K562 (cell line): Measurements from ENCODE around the gene FPGS. TPM values are rescaled to one million over a fixed set of nuclear protein-coding genes. Genes with fewer than 3 reads are reported as not detected.

Experiments used
- ATF1 ChIP-seq, 2 experiments: fragments of 450-650 bp in 1 of 2; IDR thresholded peaks; 2 replicates each; pipeline ENCODE4 v1.6.1; 2016; ENCODE audit warnings: missing compliant biosample characterization in 1 of 2, missing genetic modification characterization in 1 of 2
- BCOR ChIP-seq: fragments of 450-650 bp; IDR thresholded peaks from 2 replicates; pipeline ENCODE4 v1.6.1; 2016
- CAMTA2 ChIP-seq: fragments of 250-450 bp; sonication (Bioruptor Pico); conservative IDR thresholded peaks from 2 replicates; pipeline ENCODE4 v1.5.1; 2022
- CCNT2 ChIP-seq: IDR thresholded peaks from 2 replicates; pipeline ENCODE4 v1.6.1; 2011; ENCODE audit warnings: borderline replicate concordance, low read depth, mild to moderate bottlenecking, moderate library complexity, mixed read lengths, low read length; ENCODE audit not compliant: insufficient read length; ENCODE audit errors: extremely low read depth
- CREM ChIP-seq: IDR thresholded peaks from 2 replicates; pipeline ENCODE4 v1.6.1; 2014; ENCODE audit warnings: antibody characterized with exemption, low read depth
- E2F3 ChIP-seq: fragments of 250-450 bp; sonication (Bioruptor Pico); IDR thresholded peaks from 2 replicates; pipeline ENCODE4 v1.4.0; 2020; ENCODE audit warnings: mild to moderate bottlenecking
- HMG20A ChIP-seq: fragments of 450-650 bp; formaldehyde crosslinking; conservative IDR thresholded peaks from 2 replicates; pipeline ENCODE4 v1.4.0; 2020; ENCODE audit warnings: mild to moderate bottlenecking, mixed read lengths
- HNRNPK ChIP-seq: fragments of 200-400 bp; formaldehyde crosslinking; IDR thresholded peaks from one replicate; pipeline ENCODE4 v1.6.1; 2018; ENCODE audit warnings: mild to moderate bottlenecking, low read depth, low read length; ENCODE audit not compliant: poor library complexity, severe bottlenecking
- ILK ChIP-seq: fragments of 450-650 bp; IDR thresholded peaks from 2 replicates; pipeline ENCODE4 v1.6.1; 2016; ENCODE audit warnings: missing genetic modification characterization, low read depth, mild to moderate bottlenecking, missing compliant biosample characterization, moderate library complexity, borderline replicate concordance
- MCM7 ChIP-seq, 2 experiments: fragments of 450-650 bp; IDR thresholded peaks; 2 replicates each; pipeline ENCODE4 v1.6.1; 2016 to 2018
- MEF2D ChIP-seq: conservative IDR thresholded peaks from 2 replicates; pipeline ENCODE4 v1.6.1; 2016; ENCODE audit warnings: low read depth, missing genetic modification characterization, missing compliant biosample characterization
- PML ChIP-seq: IDR thresholded peaks from 2 replicates; pipeline ENCODE4 v1.6.1; 2012; ENCODE audit warnings: low read length, inconsistent platforms
- POLR2A ChIP-seq: fragments of 450-650 bp; conservative IDR thresholded peaks from 2 replicates; pipeline ENCODE4 v1.6.1; 2016
- PPARD ChIP-seq: fragments of 250-450 bp; sonication (Bioruptor Pico); IDR thresholded peaks from 2 replicates; pipeline ENCODE4 v1.8.0; 2022; ENCODE audit warnings: inconsistent platforms, mild to moderate bottlenecking, moderate library complexity
- RB1 ChIP-seq: fragments of 450-650 bp; IDR thresholded peaks from 2 replicates; pipeline ENCODE4 v1.6.1; 2017; ENCODE audit warnings: low read depth, mild to moderate bottlenecking
- RBFOX2 ChIP-seq: fragments of 200-400 bp; formaldehyde crosslinking; IDR thresholded peaks from 2 replicates; pipeline ENCODE4 v1.6.1; 2017; ENCODE audit warnings: low read depth, mild to moderate bottlenecking, low read length, moderate library complexity
- SIRT6 ChIP-seq: IDR thresholded peaks from one replicate; pipeline ENCODE4 v1.6.1; 2012; ENCODE audit warnings: low read depth, mild to moderate bottlenecking, control low read depth, inconsistent platforms, low read length, moderate library complexity
- SMARCE1 ChIP-seq: fragments of 450-650 bp; IDR thresholded peaks from 2 replicates; pipeline ENCODE4 v1.7.1; 2016; ENCODE audit warnings: mild to moderate bottlenecking
- TAL1 ChIP-seq: fragments of 450-650 bp; IDR thresholded peaks from 2 replicates; pipeline ENCODE4 v1.6.1; 2016; ENCODE audit warnings: mild to moderate bottlenecking
- ZNF184 ChIP-seq: sonication (generic); formaldehyde crosslinking; IDR thresholded peaks from 2 replicates; pipeline ENCODE4 v1.5.0; 2020; ENCODE audit warnings: missing genetic modification reagents
- ZNF830 ChIP-seq: fragments of 250-450 bp; sonication (Bioruptor Pico); IDR thresholded peaks from 2 replicates; pipeline ENCODE4 v1.5.0; 2021; ENCODE audit warnings: mild to moderate bottlenecking
- polyA plus RNA-seq, 8 experiments: library from polyadenylated mRNA; depleted of rRNA in 4 of 8; stranded (reverse) in 5 of 8; unstranded in 3 of 8; fragments of >200 nt; fragmentation: Nextera tagmentation in 2 of 8; fragmentation: Illumina TruSeq in 1 of 8; extraction: Ambion mirVana in 2 of 8; extraction: Trizol in 1 of 8; gene quantifications; 2 replicates each; pipeline versions ENCODE4 v1.2.1 to v1.2.3, GENCODE V29; 2011 to 2014; ENCODE audit warnings: inconsistent platforms in 1 of 8, missing spikeins in 1 of 8
- total RNA-seq, 7 experiments: library from RNA; depleted of rRNA in 6 of 7; stranded (reverse); fragments of >200 nt in 6 of 7; fragmentation: Illumina TruSeq in 2 of 7; extraction: Trizol in 2 of 7; gene quantifications; 2 replicates each; pipeline versions ENCODE4 v1.2.1 to v1.2.3, GENCODE V29; 2011 to 2021; ENCODE audit warnings: low replicate concordance in 1 of 7
- TF ChIP-seq, protein P1 (sequence below): fragments of 450-650 bp; IDR thresholded peaks from 2 replicates; pipeline ENCODE4 v1.6.1; 2016; ENCODE audit warnings: mild to moderate bottlenecking
- TF ChIP-seq, protein P2 (sequence below): fragments of 250-450 bp; sonication (Bioruptor Pico); IDR thresholded peaks from 2 replicates; pipeline ENCODE4 v1.9.0; 2021; ENCODE audit warnings: mild to moderate bottlenecking
- TF ChIP-seq, protein P3 (sequence below), 2 experiments: fragments of 450-650 bp in 1 of 2; sonication (generic) in 1 of 2; formaldehyde crosslinking; conservative IDR thresholded peaks; 2 replicates each; pipeline versions ENCODE4 v1.4.0 to v1.8.1; 2020 to 2022; ENCODE audit warnings: mild to moderate bottlenecking in 1 of 2, missing genetic modification reagents in 1 of 2
- TF ChIP-seq, protein P4 (sequence below), 2 experiments: fragments of 250-450 bp in 1 of 2; fragments of 450-650 bp in 1 of 2; sonication (Bioruptor Pico) in 1 of 2; IDR thresholded peaks; 2 replicates each; pipeline versions ENCODE4 v1.6.1 to v1.8.0; 2016 to 2021; ENCODE audit warnings: mild to moderate bottlenecking in 2 of 2, moderate library complexity in 2 of 2, missing compliant biosample characterization in 1 of 2, missing genetic modification characterization in 1 of 2

Gene FPGS
- total and polyA plus RNA-seq, 9 of the 15 experiments (the other 6 are each of a cell fraction or from before 2014, with no cell fraction given) = 0.84 to 86.4 (median 59.2) TPM

DNA sequence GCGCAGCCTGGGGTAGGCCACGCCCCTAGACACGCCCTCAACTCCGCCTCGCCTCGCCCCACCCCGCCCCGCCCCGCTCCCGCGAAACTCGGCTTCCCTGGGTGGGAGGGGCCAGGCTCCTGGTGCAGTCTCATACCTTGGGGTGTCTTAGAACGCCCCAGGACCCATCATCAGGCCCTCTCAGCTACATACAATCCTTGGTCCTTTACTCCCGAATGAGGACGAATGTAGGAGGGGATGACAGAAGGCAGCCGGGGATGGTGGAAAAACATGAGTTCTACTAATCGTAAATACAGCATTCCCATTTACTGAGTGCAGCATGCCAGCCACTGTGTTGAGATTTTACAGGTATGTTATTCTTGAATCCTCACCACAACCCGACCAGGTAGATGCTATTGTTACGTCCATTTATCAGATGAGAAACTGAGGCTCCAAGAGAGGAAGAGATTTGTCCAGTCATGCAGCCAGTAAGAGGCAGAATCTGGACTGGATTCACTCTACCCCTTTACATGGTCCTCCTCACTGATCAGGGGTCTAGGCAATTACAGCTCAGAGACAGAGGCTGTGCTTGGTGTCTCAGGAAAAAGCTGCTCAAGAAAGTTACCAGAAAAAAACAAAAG is 31.0 kb upstream of the FPGS start (continued):
- TF ChIP-seq, protein P1, sequence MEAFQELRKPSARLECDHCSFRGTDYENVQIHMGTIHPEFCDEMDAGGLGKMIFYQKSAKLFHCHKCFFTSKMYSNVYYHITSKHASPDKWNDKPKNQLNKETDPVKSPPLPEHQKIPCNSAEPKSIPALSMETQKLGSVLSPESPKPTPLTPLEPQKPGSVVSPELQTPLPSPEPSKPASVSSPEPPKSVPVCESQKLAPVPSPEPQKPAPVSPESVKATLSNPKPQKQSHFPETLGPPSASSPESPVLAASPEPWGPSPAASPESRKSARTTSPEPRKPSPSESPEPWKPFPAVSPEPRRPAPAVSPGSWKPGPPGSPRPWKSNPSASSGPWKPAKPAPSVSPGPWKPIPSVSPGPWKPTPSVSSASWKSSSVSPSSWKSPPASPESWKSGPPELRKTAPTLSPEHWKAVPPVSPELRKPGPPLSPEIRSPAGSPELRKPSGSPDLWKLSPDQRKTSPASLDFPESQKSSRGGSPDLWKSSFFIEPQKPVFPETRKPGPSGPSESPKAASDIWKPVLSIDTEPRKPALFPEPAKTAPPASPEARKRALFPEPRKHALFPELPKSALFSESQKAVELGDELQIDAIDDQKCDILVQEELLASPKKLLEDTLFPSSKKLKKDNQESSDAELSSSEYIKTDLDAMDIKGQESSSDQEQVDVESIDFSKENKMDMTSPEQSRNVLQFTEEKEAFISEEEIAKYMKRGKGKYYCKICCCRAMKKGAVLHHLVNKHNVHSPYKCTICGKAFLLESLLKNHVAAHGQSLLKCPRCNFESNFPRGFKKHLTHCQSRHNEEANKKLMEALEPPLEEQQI = no peak
- TF ChIP-seq ILK = no peak
- no peak for TF ChIP-seq CCNT2
- peak; percentile 1; the same call in 1 of the 2 replicates for TF ChIP-seq CREM
- no peak for TF ChIP-seq SMARCE1
- no peak for TF ChIP-seq MCM7 (IDR thresholded peaks at IDR 0.05)
- no peak for TF ChIP-seq ZNF830 (CRISPR knock-in tag)
- TF ChIP-seq RBFOX2 = no peak
- no peak for TF ChIP-seq PML
- TF ChIP-seq PPARD (CRISPR knock-in tag) = no peak
- no peak for TF ChIP-seq TAL1
- no peak for TF ChIP-seq RB1
- TF ChIP-seq E2F3 (CRISPR knock-in tag) = no peak
- TF ChIP-seq, protein P2, sequence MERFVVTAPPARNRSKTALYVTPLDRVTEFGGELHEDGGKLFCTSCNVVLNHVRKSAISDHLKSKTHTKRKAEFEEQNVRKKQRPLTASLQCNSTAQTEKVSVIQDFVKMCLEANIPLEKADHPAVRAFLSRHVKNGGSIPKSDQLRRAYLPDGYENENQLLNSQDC (CRISPR knock-in tag) = no peak
- TF ChIP-seq ATF1 (CRISPR knock-in tag; IDR thresholded peaks at IDR 0.05) = no peak
- TF ChIP-seq ATF1 (tag; IDR thresholded peaks at IDR 0.05) = no peak
- TF ChIP-seq HMG20A (CRISPR knock-in tag) = no peak
- TF ChIP-seq MEF2D (tag) = no peak
- no peak for TF ChIP-seq CAMTA2
- TF ChIP-seq HNRNPK = no peak
- TF ChIP-seq, protein P3, sequence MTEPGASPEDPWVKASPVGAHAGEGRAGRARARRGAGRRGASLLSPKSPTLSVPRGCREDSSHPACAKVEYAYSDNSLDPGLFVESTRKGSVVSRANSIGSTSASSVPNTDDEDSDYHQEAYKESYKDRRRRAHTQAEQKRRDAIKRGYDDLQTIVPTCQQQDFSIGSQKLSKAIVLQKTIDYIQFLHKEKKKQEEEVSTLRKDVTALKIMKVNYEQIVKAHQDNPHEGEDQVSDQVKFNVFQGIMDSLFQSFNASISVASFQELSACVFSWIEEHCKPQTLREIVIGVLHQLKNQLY (CRISPR knock-in tag; conservative IDR thresholded peaks at IDR 0.05) = no peak
- TF ChIP-seq POLR2A = no peak
- TF ChIP-seq SIRT6 = no peak
- TF ChIP-seq, protein P4, sequence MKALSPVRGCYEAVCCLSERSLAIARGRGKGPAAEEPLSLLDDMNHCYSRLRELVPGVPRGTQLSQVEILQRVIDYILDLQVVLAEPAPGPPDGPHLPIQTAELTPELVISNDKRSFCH (CRISPR knock-in tag; IDR thresholded peaks at IDR 0.05) = no peak
- TF ChIP-seq, protein P4 (tag; IDR thresholded peaks at IDR 0.05) = no peak
- TF ChIP-seq ZNF184 = no peak
- TF ChIP-seq BCOR = peak; percentile 56; the same call in 1 of the 2 replicates
